H9 (cell line): ENCODE measurements around the gene INSRR. TPM values are rescaled to one million over a fixed set of nuclear protein-coding genes. Genes with fewer than 3 reads are reported as not detected.

ENCODE experiments used
- DNase-seq: peaks from one replicate; pipeline ENCODE4 v3.0.0-alpha.2; 2017
- H2AFZ ChIP-seq: one replicate; pipeline ENCODE4 v1.6.1; 2013; ENCODE audit warnings: mild to moderate bottlenecking, low read length, control low read depth, moderate library complexity
- H2AK5ac ChIP-seq: 2 replicates; pipeline ENCODE4 v1.6.1; 2013; ENCODE audit warnings: low read length, control low read depth, mixed read lengths; ENCODE audit not compliant: insufficient read length
- H2BK120ac ChIP-seq: one replicate; pipeline ENCODE4 v1.6.1; 2013; ENCODE audit warnings: low read depth, mild to moderate bottlenecking, low read length, control low read depth, inconsistent platforms; ENCODE audit not compliant: poor library complexity, severe bottlenecking
- H2BK12ac ChIP-seq: 2 replicates; pipeline ENCODE4 v1.6.1; 2013; ENCODE audit warnings: low read length, control low read depth, mixed read lengths, low read depth; ENCODE audit not compliant: insufficient read length
- H2BK15ac ChIP-seq: 2 replicates; pipeline ENCODE4 v1.6.1; 2013; ENCODE audit warnings: low read depth, low read length, control low read depth
- H2BK20ac ChIP-seq: one replicate; pipeline ENCODE4 v1.6.1; 2013; ENCODE audit warnings: low read depth, mild to moderate bottlenecking, low read length, control low read depth, inconsistent platforms; ENCODE audit not compliant: poor library complexity, severe bottlenecking
- H2BK5ac ChIP-seq: 2 replicates; pipeline ENCODE4 v1.6.1; 2013; ENCODE audit warnings: low read length, control low read depth, mixed read lengths; ENCODE audit not compliant: insufficient read length
- H3K14ac ChIP-seq: 2 replicates; pipeline ENCODE4 v1.6.1; 2013; ENCODE audit warnings: low read length, control low read depth; ENCODE audit not compliant: insufficient read depth
- H3K18ac ChIP-seq: 2 replicates; pipeline ENCODE4 v1.6.1; 2013; ENCODE audit warnings: low read depth, mild to moderate bottlenecking, mixed read lengths, low read length, control low read depth; ENCODE audit not compliant: insufficient read length
- H3K23ac ChIP-seq: 2 replicates; pipeline ENCODE4 v1.6.1; 2013; ENCODE audit warnings: low read length, control low read depth, mixed read lengths, low read depth; ENCODE audit not compliant: insufficient read length
- H3K23me2 ChIP-seq: 2 replicates; pipeline ENCODE4 v1.6.1; 2013; ENCODE audit warnings: low read depth, mild to moderate bottlenecking, mixed read lengths, low read length, control low read depth; ENCODE audit not compliant: insufficient read length, poor library complexity, severe bottlenecking
- H3K27ac ChIP-seq: 2 replicates; pipeline ENCODE4 v1.5.1; 2013; ENCODE audit warnings: low read length, control low read depth, mixed read lengths, low read depth; ENCODE audit not compliant: insufficient read length
- H3K27me3 ChIP-seq: 2 replicates; pipeline ENCODE4 v1.6.1; 2013; ENCODE audit warnings: low read length, control low read depth, inconsistent platforms; ENCODE audit not compliant: insufficient read depth
- H3K4ac ChIP-seq: 2 replicates; pipeline ENCODE4 v1.6.1; 2013; ENCODE audit warnings: low read depth, mild to moderate bottlenecking, control low read depth, inconsistent platforms, low read length, moderate library complexity
- H3K4me1 ChIP-seq: 2 replicates; pipeline ENCODE4 v1.6.1; 2013; ENCODE audit warnings: low read length, control low read depth, inconsistent platforms; ENCODE audit not compliant: insufficient read depth
- H3K4me2 ChIP-seq: 2 replicates; pipeline ENCODE4 v1.6.1; 2013; ENCODE audit warnings: low read length, control low read depth, mixed read lengths; ENCODE audit not compliant: insufficient read length, insufficient read depth
- H3K56ac ChIP-seq: 2 replicates; pipeline ENCODE4 v1.6.1; 2013; ENCODE audit warnings: low read depth, mild to moderate bottlenecking, mixed read lengths, low read length, control low read depth; ENCODE audit not compliant: insufficient read length
- H3K79me1 ChIP-seq: 2 replicates; pipeline ENCODE4 v1.6.1; 2013; ENCODE audit warnings: low read depth, mild to moderate bottlenecking, moderate library complexity, low read length, control low read depth, inconsistent platforms; ENCODE audit not compliant: insufficient read depth, poor library complexity, severe bottlenecking
- H3K79me2 ChIP-seq: 2 replicates; pipeline ENCODE4 v1.6.1; 2013; ENCODE audit warnings: low read length, control low read depth, inconsistent platforms; ENCODE audit not compliant: insufficient read depth
- H3K9ac ChIP-seq: 2 replicates; pipeline ENCODE4 v1.6.1; 2013; ENCODE audit warnings: low read length, control low read depth, mixed read lengths; ENCODE audit not compliant: insufficient read length; ENCODE audit errors: extremely low read depth
- H3K9me3 ChIP-seq: one replicate; pipeline ENCODE4 v1.6.1; 2013; ENCODE audit warnings: low read depth, low read length, inconsistent platforms; ENCODE audit not compliant: control insufficient read depth
- H3T11ph ChIP-seq: one replicate; pipeline ENCODE4 v1.6.1; 2013; ENCODE audit warnings: mild to moderate bottlenecking, low read length, control low read depth, inconsistent platforms
- H4K20me1 ChIP-seq: one replicate; pipeline ENCODE4 v1.6.1; 2013; ENCODE audit not compliant: control insufficient read depth, insufficient read length, insufficient read depth
- H4K5ac ChIP-seq: 2 replicates; pipeline ENCODE4 v1.6.1; 2013; ENCODE audit warnings: low read depth, mild to moderate bottlenecking, mixed read lengths, low read length, control low read depth; ENCODE audit not compliant: insufficient read length
- H4K8ac ChIP-seq: replicated peaks from 2 replicates; pipeline ENCODE4 v1.6.1; 2013; ENCODE audit warnings: low read length, control low read depth, mixed read lengths, low read depth; ENCODE audit not compliant: insufficient read length
- H4K91ac ChIP-seq: 2 replicates; pipeline ENCODE4 v1.6.1; 2013; ENCODE audit warnings: low read depth, mild to moderate bottlenecking, moderate library complexity, mixed read lengths, low read length, control low read depth; ENCODE audit not compliant: insufficient read length
- H3K27ac Mint-ChIP-seq, 3 experiments: 2 replicates in 2 of 3; 3 replicates in 1 of 3; pipeline ENCODE4 v1.8.0; 2020 to 2021; ENCODE audit warnings: mixed read lengths in 3 of 3, mild to moderate bottlenecking in 1 of 3, moderate library complexity in 1 of 3
- H3K27me3 Mint-ChIP-seq: 2 replicates; pipeline ENCODE4 v1.8.0; 2021; ENCODE audit warnings: low read depth, mild to moderate bottlenecking, moderate library complexity, mixed read lengths
- H3K36me3 Mint-ChIP-seq, 3 experiments: 2 replicates in 2 of 3; 3 replicates in 1 of 3; pipeline ENCODE4 v1.8.0; 2020 to 2021; ENCODE audit warnings: low read depth in 3 of 3, mixed read lengths in 3 of 3; ENCODE audit not compliant: insufficient read depth in 1 of 3
- H3K4me1 Mint-ChIP-seq, 2 experiments: 2 replicates each; pipeline ENCODE4 v1.8.0; 2020; ENCODE audit warnings: mixed read lengths in 2 of 2
- H3K4me3 Mint-ChIP-seq, 2 experiments: 2 replicates in 1 of 2; 3 replicates in 1 of 2; pipeline ENCODE4 v1.8.0; 2020 to 2021; ENCODE audit warnings: mild to moderate bottlenecking in 2 of 2, mixed read lengths in 2 of 2, moderate library complexity in 1 of 2
- H3K9me3 Mint-ChIP-seq, 2 experiments: 2 replicates in 1 of 2; 3 replicates in 1 of 2; pipeline ENCODE4 v1.8.0; 2020; ENCODE audit warnings: mild to moderate bottlenecking in 2 of 2, mixed read lengths in 2 of 2, moderate library complexity in 1 of 2
- CTCF ChIP-seq: fragments of 200-600 bp; sonication (generic); conservative IDR thresholded peaks from 3 replicates; pipeline ENCODE4 v1.8.0; 2021; ENCODE audit warnings: antibody characterized with exemption, mild to moderate bottlenecking
- WGBS: extraction: QIAGEN DNeasy Blood & Tissue Kit; methylation state at CpG from one replicate; pipeline ENCODE4 v1.1.7; 2013; ENCODE audit warnings: missing lambda C conversion rate, low lambda C conversion rate, mixed read lengths; ENCODE audit not compliant: insufficient read length; ENCODE audit errors: extremely low coverage; 5-methylcytosine and 5-hydroxymethylcytosine counted together
- total RNA-seq: library from RNA; stranded (reverse); gene quantifications from 2 replicates; pipeline ENCODE4 v1.2.1, GENCODE V29; 2021

INSRR gene
- total RNA-seq, 1 experiment from 2014 or later, result not detected

- Histone ChIP-seq H3K27ac (no peak overlapping the region), H2AFZ (no peak overlapping the region), H2BK15ac (no peak overlapping the region), H3K9ac (no peak overlapping the region), H3K56ac (no peak overlapping the region), H3K4ac (no peak overlapping the region), H3K4me2 (no peak overlapping the region), H4K8ac (no peak overlapping the region), H3K14ac (no peak overlapping the region), H2AK5ac (no peak overlapping the region), H3K23ac (no peak overlapping the region), H3K23me2 (no peaks in the 10 kb centered on the region), H4K5ac (no peak overlapping the region), H2BK5ac (no peak overlapping the region), H3T11ph (no peak overlapping the region), H4K20me1 (no peaks in the 10 kb centered on the region), H3K18ac (no peak overlapping the region), H3K4me1 (no peaks in the 10 kb centered on the region), H2BK12ac (no peak overlapping the region), H3K79me2 (no peaks in the 10 kb centered on the region), H3K79me1 (no peaks in the 10 kb centered on the region), H2BK20ac (no peak overlapping the region), H3K9me3 (no peaks in the 10 kb centered on the region), H4K91ac (no peak overlapping the region), H3K27me3 (no peaks in the 10 kb centered on the region; the same call in 1 of the 2 replicates), H2BK120ac (no peak overlapping the region)
- no peak for TF ChIP-seq CTCF
- Mint-ChIP-seq H3K36me3 (peaks cover 0 to 2% (median 0%) of the 10 kb centered on the region in 3 experiments; a peak in 1 of 7 replicates), H3K27me3 (peaks cover 60% of the 10 kb centered on the region), H3K4me1 (no peaks in the 10 kb centered on the region), H3K27ac (no peak overlapping the region), H3K9me3 (no peaks in the 10 kb centered on the region; a peak in 1 of 5 replicates), H3K4me3 (no peak overlapping the region)
- WGBS, result no CpG with 5 or more reads among the region's 1 CpG
- no peak for DNase-seq
Measured at GRCh38 chr1:156822680-156823079, 36.2 kb downstream of the INSRR start.
